Panc1 (cell line): ENCODE results near the gene BMP7. TPM values are rescaled to one million over a fixed set of nuclear protein-coding genes. Genes with fewer than 3 reads are reported as not detected.

Experiments used
- ATAC-seq: fragments of 200-7000 bp; cut with Tn5 transposase; 2 replicates; pipeline ENCODE4 v1.9.1; 2020; ENCODE audit warnings: mild to moderate bottlenecking, moderate library complexity
- BruUV-seq: library from RNA; stranded (reverse); fragments of 400-500 nt; replicated peaks from 2 replicates; lab custom pipeline; 2021; lab: Mats Ljungman, UMichigan
- CTCF ChIA-PET: fragments of 300-600 bp; sonication (Branson Sonifier 250); formaldehyde crosslinking; loops from one replicate; lab custom pipeline; 2022; ENCODE audit warnings: antibody characterized with exemption; lab: Charles Lee
- POLR2A ChIA-PET: fragments of 300-600 bp; sonication (Branson Sonifier 250); formaldehyde crosslinking; loops from one replicate; lab custom pipeline; 2022; ENCODE audit warnings: antibody characterized with exemption; lab: Charles Lee
- DNase-seq: peaks from one replicate; pipeline ENCODE4 v3.0.0-alpha.2; 2010; ENCODE audit warnings: low read depth, low spot score
- H3K27ac ChIP-seq: 2 replicates; pipeline ENCODE4 v1.5.1; 2011; ENCODE audit warnings: mild to moderate bottlenecking, low read length, inconsistent platforms
- H3K27me3 ChIP-seq: fragments of 200-500 bp; sonication (Bioruptor generic); 2 replicates; pipeline ENCODE4 v1.6.0; 2014; ENCODE audit warnings: low read length, inconsistent platforms; ENCODE audit not compliant: control insufficient read depth, insufficient read depth
- H3K36me3 ChIP-seq: fragments of 200-500 bp; sonication (Bioruptor generic); 2 replicates; pipeline ENCODE4 v1.5.1; 2014; ENCODE audit warnings: inconsistent platforms, mild to moderate bottlenecking, low read length, moderate library complexity; ENCODE audit not compliant: control insufficient read depth, insufficient read depth
- H3K4me1 ChIP-seq: 2 replicates; pipeline ENCODE4 v1.5.1; 2011; ENCODE audit warnings: inconsistent platforms, mild to moderate bottlenecking, low read length, moderate library complexity; ENCODE audit not compliant: control insufficient read depth, insufficient read depth
- H3K4me3 ChIP-seq, 2 experiments: 2 replicates each; pipeline ENCODE4 v1.5.1; 2011 to 2012; ENCODE audit warnings: low read depth in 2 of 2, low read length in 2 of 2, mild to moderate bottlenecking in 2 of 2, inconsistent platforms in 1 of 2, moderate library complexity in 1 of 2
- H3K9me3 ChIP-seq: fragments of 200-500 bp; sonication (Bioruptor generic); 2 replicates; pipeline ENCODE4 v1.5.1; 2014; ENCODE audit warnings: low read depth, mild to moderate bottlenecking, inconsistent platforms, low read length, moderate library complexity; ENCODE audit not compliant: control insufficient read depth, insufficient read depth
- CTCF ChIP-seq: fragments of 450-650 bp; IDR thresholded peaks from 2 replicates; pipeline ENCODE4 v1.5.1; 2017; ENCODE audit warnings: mild to moderate bottlenecking
- POLR2AphosphoS5 ChIP-seq: IDR thresholded peaks from 2 replicates; pipeline ENCODE4 v1.6.1; 2012; ENCODE audit warnings: mild to moderate bottlenecking, low read depth, low read length, moderate library complexity
- SIN3A ChIP-seq: IDR thresholded peaks from 2 replicates; pipeline ENCODE4 v1.6.1; 2012; ENCODE audit warnings: low read depth, mild to moderate bottlenecking, low read length, moderate library complexity, borderline replicate concordance; ENCODE audit not compliant: insufficient read depth
- TCF7L2 ChIP-seq: IDR thresholded peaks from 2 replicates; pipeline ENCODE4 v1.6.1; 2011; ENCODE audit warnings: mild to moderate bottlenecking, low read depth, low read length, inconsistent platforms
- in situ Hi-C: cut with HindIII; loops from 2 replicates; pipeline ENCODE4 v1.10.0; 2016; ENCODE audit warnings: low sequenced_read_pairs, low pct_unique_long_range_greater_than_20kb
- intact Hi-C: fragments of 100-400 bp; cut with micrococcal nuclease; formaldehyde crosslinking; loops from one replicate; pipeline ENCODE4 v1.10.0; 2022; ENCODE audit not compliant: unreplicated experiment
- total RNA-seq: library from RNA; stranded (reverse); gene quantifications from one replicate; pipeline ENCODE4 v1.2.1, GENCODE V29; 2021; ENCODE audit not compliant: unreplicated experiment
- TF ChIP-seq, protein P1 (sequence below), 2 experiments: IDR thresholded peaks; 2 replicates each; pipeline ENCODE4 v1.6.1; 2011 to 2012; ENCODE audit warnings: low read depth in 2 of 2, control low read depth in 1 of 2, low read length in 1 of 2, mild to moderate bottlenecking in 1 of 2, moderate library complexity in 1 of 2; ENCODE audit not compliant: insufficient read depth in 1 of 2

BMP7 gene
- total RNA-seq, 1 experiment from 2014 or later = 11.5 TPM

DNA sequence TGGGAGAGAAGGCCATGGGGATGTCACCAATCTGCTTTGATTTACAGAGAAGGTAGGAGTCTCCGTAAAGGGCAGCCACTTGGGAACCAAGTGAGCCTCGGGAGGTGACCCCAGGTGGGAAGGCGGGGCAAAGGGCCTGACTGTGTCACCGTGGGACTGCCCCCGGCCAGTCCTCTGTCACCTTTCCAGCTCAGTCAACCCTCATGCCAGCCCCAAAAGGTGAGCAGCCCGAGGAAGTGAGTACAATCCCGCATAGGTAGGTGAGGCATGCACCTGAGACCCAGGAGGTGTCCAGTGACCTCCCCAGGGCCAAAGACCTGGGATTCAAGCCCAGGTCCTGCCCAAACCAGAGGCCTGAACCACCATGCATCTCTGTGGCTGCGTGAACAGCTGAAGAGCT is 36.2 kb downstream of the BMP7 start:
- CTCF ChIA-PET = interaction anchor here (0.7 kb wide), 1 partner anchor 26 kb away, joined by 3 read pairs; no protein-coding TSS in a partner anchor
- Histone ChIP-seq H3K27me3 (no peaks in the 10 kb centered on the region; the same call in 1 of the 2 replicates), H3K36me3 (no peaks in the 10 kb centered on the region), H3K4me1 (no peaks in the 10 kb centered on the region; the same call in 1 of the 2 replicates), H3K4me3 (no peak overlapping the region), H3K9me3 (no peaks in the 10 kb centered on the region), H3K27ac (no peak overlapping the region)
- DNase-seq = no peak
- POLR2A ChIA-PET = no interaction called here
- intact Hi-C loops (no loop called here), in situ Hi-C loops (no loop called here)
- TF ChIP-seq POLR2AphosphoS5 = no peak
- no peak for TF ChIP-seq SIN3A
- TF ChIP-seq, protein P1, sequence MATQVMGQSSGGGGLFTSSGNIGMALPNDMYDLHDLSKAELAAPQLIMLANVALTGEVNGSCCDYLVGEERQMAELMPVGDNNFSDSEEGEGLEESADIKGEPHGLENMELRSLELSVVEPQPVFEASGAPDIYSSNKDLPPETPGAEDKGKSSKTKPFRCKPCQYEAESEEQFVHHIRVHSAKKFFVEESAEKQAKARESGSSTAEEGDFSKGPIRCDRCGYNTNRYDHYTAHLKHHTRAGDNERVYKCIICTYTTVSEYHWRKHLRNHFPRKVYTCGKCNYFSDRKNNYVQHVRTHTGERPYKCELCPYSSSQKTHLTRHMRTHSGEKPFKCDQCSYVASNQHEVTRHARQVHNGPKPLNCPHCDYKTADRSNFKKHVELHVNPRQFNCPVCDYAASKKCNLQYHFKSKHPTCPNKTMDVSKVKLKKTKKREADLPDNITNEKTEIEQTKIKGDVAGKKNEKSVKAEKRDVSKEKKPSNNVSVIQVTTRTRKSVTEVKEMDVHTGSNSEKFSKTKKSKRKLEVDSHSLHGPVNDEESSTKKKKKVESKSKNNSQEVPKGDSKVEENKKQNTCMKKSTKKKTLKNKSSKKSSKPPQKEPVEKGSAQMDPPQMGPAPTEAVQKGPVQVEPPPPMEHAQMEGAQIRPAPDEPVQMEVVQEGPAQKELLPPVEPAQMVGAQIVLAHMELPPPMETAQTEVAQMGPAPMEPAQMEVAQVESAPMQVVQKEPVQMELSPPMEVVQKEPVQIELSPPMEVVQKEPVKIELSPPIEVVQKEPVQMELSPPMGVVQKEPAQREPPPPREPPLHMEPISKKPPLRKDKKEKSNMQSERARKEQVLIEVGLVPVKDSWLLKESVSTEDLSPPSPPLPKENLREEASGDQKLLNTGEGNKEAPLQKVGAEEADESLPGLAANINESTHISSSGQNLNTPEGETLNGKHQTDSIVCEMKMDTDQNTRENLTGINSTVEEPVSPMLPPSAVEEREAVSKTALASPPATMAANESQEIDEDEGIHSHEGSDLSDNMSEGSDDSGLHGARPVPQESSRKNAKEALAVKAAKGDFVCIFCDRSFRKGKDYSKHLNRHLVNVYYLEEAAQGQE (IDR thresholded peaks at IDR 0.05; ENCODE audit: insufficient read depth in 1 of 2, low read depth in 2 of 2, low read length in 1 of 2) = no peak
- no peak for TF ChIP-seq CTCF
- no peak for TF ChIP-seq TCF7L2
- no peak for ATAC-seq
- no TSS peak for BruUV-seq

- no peak overlapping the region for H3K4me3 ChIP-seq
- no peaks in the 10 kb centered on the region for H3K9me3 ChIP-seq
- H3K4me1 ChIP-seq = no peaks in the 10 kb centered on the region; the same call in 1 of the 2 replicates
- no peaks in the 10 kb centered on the region for H3K36me3 ChIP-seq
- no peak for TF ChIP-seq POLR2AphosphoS5
- TF ChIP-seq SIN3A = no peak
- no peak for TF ChIP-seq CTCF
- TF ChIP-seq, protein P1 (IDR thresholded peaks at IDR 0.05; ENCODE audit: insufficient read depth in 1 of 2, low read depth in 2 of 2, low read length in 1 of 2) = no peak
- TF ChIP-seq TCF7L2 = no peak
- POLR2A ChIA-PET = no interaction called here
- intact Hi-C loops = no loop called here
- no peak overlapping the region for H3K27ac ChIP-seq
- H3K27me3 ChIP-seq = no peaks in the 10 kb centered on the region
- in situ Hi-C loops = no loop called here
- CTCF ChIA-PET = no interaction called here
- BruUV-seq = no TSS peak
- DNase-seq (no peak), ATAC-seq (no peak)
These were observed 37.0 kb downstream of the BMP7 start for GRCh38 chr20:57229490-57229889.
